ENCODE data around the gene RNF39.
A peak's percentile ranks its signal among the peaks of the same experiment; 100 is the strongest.
"Not testable (repeated sequence)": the region's sequence is repeated elsewhere in the genome, so short reads cannot be mapped to it uniquely, and the experiment has no call there.

The RNF39 gene

DNA sequence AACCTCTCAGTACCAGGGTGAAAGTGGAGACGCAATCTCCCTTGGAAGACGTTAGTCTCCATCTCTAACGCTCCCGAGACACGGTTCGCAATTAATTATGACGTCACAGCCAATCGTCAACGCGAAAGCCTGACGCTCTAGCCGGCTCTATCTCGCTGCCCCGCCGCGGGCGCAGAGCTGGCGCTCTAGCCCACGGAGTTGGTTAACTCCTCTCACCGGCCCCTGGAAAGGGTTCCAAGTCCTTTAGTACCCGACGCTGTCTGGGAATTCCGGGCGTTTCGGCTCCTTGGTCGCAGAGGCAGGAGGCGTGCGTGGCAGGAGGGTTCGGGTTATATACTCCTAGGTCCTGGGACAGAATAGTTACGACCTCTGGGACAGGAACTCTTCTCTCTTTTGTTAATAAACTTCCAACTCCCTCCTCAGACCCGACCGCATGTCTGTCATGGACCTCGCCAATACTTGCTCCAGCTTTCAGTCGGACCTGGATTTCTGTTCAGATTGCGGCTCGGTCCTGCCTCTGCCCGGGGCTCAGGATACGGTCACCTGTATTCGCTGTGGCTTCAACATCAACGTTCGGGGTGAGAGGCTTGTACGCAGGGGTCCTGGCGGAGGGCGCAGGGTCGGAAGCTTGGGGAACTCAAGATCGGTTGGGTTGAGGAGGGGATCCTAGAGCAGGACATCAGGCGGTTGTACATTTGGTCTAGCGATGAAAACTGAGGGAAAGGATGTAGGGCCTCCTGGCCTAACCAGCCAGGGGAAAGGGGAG lies 14.3 kb downstream of the RNF39 start, which contains the start of gene POLR1H:
POLR1H (plus strand) TSS at position 174 of the 766 bp plus-strand sequence; CDS start at position 434, 260 bp downstream.
- DNase-seq, result peak; percentile 66 to 76 (median 72)

DNA sequence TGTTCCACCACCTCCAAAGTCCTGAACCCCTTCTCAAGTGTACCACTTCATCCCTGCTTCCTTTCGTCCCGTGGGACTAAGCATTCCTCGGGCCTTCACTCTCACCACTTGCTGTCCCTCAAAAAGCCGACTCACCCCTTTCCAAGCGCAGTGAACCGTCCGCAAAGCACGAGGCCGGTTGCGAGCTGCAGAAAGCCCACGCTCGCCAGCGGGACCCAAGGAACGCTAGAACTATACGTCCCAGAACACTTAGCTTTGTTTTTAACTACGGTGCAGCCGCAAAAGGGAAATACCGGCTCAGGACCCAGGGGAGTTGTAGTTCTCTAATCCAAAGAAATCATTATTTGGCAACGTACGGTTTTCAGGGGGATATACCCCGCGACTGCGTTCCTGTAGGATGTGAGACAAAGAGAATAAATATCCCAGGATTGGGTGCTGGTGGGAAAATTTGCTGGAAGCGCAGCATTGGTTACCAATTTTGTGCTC lies 14.9 kb downstream of the RNF39 start:
- no peak for DNase-seq

DNA sequence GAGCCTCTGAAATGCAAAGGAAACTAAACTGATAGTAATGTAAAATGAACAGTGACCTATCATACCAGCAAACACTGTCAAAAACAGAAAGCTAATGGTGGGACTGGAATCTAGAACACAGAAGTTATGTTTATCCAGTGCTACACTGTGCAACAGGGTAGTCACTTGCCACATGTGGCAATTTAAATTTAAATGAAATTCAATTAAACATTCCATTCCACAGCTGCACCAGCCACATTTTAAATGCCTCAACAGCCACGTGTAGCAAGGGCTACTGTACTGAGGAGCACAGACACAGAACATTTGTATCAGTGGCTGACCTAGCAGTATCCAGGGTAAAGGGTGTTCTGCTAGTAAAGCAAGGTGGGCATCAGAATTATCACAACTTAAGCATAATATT lies 20.1 kb downstream of the RNF39 start:
- DNase-seq, result no peak

DNA sequence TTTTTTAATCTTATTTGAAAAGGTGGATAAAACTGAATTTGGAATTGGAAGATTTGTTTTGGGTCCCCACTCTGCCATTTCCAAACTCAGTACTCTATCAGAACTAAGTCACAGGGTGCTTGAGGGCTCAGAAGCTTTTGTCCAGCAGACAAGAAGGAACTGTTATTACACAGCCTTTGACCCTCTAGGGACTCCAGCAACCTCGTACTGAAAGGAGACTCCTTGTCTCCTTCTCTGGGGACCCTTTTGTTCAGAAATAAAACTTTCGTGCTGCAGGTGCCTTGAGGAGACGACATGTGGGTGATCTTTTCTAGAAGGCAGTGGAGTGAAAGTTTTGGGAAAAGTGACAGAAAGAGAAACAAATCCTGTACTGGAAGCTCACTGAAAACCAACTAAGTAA lies 21.9 kb downstream of the RNF39 start:
- DNase-seq, result no peak

DNA sequence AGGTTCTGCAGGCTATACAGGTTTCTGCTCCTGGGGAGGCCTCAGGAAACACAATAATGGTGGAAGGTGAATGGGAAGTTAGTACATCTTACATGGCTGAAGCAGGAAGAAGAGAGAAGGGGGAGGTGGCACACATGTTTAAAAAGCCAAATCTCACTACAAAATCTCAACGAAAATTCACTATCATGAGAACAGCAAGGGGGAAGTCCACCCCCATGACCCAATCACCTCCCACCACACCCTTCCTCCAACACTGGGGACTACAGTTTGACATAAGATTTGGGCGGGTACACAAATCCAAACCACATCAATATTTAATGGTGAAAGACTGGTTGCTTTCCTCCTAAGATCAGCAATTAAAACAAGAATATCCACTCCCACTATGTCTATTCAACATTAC lies 28.3 kb downstream of the RNF39 start:
- no peak for DNase-seq

DNA sequence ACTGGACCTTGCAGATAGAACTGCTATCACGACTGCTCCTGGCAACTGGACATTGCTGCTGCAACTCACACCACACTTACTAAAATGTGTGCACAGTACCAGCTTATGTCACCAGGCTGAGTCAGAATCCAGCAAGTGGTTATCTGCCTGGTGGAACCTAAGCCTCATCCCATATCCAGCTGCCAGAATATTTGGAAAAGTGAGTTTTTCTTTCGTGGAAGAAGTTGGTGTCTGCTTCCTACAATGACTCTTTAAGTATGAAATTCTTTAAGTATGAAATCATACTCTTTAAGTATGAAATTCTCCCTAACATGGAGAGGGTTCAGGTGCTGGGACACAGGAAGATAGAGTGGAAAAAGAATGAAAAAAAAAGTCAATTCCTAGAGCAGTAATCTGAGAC lies 30.9 kb downstream of the RNF39 start:
- DNase-seq, result no peak

DNA sequence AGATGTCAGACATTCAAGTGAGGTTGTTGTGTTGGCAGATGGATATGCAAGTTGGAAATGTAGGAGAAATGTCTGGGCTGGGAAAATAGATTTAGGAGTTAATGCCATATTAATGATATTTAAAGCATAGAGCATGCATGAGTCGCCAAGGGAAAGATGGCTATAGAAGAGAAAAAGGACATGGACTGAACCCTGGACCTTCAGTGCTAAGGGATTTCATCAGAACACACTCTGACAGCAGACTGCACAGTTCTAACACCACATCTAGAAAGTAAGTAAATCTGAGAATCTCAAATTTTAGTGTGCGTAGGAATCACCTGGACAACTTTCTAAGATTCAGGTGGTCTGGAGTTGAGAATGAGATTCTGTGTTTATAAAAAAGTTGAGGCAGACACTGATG lies 31.8 kb downstream of the RNF39 start:
- DNase-seq, result no peak

DNA sequence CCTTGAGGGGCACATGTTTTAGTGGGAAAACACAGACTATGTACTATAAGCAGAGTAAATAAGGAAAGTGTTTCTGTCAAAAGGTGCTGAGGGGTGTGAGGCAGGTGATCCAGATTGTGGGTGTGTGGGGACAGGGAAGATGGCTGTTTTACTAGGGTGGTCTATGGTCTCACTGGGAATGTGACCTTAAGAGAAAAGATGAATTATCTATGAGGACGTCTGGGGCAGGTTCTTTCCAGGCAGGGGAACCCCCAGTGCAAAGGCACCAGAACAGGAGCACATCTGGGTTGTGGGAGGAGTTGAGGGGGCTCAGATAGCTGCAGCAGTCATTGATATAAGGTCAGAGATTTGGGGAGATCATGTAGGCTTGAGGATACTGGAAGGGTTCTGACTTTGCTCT lies 32.7 kb downstream of the RNF39 start:
- DNase-seq, result no peak

DNA sequence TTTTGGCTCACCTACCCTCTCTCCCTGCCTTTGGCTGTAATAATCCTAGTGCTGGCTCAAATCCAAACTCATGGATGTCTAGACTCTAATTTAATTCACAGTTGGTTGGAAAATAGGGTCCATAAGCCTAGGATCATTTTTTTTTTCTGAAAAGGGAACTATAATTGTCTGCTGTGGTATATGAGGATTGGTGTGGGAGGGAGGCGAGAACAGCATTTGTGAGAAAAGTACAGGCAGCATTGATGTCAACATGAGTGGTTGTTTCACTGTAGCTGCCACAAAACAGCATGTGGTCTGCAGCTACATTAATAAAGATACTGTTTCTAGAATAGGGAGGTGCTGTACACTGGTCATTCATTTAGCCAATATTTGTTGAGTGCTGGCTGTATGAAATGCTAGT lies 33.1 kb downstream of the RNF39 start:
- no peak for DNase-seq

DNA sequence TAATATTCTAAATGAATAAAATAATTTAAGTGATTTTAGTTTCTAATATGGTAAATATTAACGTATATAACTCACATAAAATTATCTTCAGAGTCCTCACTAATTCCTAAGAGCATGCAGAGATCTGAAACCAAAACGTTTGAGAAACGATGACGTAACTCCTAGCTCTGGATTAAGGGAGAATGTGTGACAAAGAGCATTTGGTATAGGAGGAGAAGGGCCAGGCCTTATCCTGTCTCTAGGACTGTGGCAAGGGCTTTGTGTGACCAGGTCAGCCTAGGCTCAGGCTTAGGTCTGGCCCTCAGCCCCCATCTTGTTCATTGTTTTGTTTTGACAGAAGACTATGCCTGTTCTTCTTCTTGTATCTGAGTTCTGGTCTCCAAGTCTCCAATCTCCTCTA lies 33.7 kb downstream of the RNF39 start:
- no peak for DNase-seq

DNA sequence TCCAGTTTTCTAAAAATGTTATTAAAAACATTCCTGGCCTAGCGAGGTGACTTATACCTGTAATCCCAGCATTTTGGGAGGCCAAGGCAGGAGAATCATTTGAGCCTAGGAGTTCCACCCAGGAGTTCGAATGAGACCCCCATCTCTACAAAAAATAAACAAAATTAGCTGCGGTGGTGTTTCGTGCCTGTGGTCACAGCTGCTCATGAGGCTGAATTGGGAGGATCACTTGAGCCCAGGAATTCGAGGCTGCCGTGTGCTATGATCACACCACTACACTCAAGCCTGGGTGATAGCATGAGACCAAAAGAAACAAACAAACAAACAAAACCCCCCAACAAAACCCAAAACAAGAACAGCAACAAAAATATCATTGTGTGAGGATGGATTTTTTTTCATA lies 34.3 kb downstream of the RNF39 start:
- DNase-seq, result no peak

DNA sequence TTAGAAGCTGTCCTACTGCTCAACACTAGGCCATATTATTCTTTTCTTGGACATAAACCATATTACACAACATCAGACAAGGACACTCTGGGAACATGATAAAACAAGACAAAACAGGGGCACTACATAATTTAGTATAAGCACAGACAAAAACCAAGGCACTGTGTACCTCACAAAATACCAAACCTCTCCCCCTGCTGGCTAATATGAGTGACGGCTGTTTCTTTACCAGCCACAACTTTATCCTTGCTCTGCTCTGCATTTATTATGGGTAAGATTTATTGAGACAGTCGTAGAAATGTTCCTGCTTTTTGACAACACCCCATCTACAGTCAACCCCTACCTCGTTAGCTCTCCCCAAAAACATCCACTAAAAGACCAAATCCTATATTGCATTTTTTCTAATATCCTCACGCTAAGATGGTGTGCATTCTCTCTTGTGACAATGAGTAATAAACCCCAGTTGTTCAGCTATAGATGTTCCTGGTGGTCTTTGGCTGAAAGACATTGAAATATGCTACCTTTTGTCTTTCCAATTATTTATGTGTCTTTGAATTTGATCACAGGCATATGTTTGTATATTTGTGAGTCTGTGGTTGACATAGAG lies 38.3 kb downstream of the RNF39 start:
- no peak for DNase-seq

DNA sequence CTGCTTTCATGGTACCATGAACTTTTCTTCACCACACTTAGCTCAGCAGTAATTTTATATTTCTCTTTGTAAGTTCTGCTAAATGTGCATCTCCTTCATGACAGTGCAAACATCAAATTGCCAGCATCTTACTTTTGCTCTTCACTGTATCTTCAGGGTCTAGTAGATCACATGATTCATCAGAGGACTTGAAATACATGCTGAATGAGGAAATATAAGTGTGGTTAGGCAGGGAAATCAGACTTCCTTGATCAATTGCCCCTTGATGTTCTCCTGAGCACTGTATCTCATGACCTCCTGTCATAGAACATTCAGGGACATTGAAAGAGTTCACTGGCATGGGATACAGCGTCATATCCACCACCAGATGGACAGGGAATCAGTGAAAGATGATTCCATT lies 39.8 kb downstream of the RNF39 start:
- DNase-seq, result no peak

DNA sequence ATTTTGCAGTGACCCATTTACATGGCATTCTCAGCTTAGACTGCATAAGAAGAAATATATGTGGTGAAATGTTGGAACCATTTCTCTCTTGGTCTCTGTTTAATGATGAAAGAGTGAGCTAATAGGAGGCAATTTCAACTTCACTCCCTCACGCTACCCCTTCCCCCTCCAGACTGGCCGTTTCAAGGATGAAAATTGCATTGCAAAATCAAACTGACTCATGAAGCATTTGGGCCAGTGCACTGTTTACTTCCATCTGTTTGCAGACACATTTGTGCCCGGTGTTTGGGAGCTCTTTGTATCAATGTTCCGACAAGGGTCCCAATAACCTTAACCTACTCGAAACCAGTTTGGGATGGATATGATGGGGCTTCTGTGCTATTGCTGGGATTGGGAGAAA lies 42.1 kb downstream of the RNF39 start:
- not testable (repeated sequence) for DNase-seq

DNA sequence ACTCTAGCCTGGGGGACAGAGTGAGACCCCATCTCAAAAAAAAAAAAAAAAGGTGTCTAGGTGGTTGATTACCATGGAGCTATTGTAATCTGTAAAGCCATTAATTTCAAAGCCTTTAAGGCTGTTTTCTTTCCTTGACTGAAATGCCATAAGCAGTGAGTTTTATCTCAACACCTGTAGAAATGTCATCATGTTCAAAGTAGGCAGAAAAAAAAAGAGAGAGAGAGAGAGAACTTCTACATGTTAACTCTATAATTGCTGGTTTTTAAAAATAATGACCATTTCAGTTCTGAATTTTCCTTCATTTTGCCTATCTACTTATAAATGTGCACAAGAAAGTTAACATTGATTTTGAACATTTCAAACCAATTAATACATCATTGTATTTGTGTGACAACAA lies 44.2 kb downstream of the RNF39 start:
- DNase-seq, result no peak

DNA sequence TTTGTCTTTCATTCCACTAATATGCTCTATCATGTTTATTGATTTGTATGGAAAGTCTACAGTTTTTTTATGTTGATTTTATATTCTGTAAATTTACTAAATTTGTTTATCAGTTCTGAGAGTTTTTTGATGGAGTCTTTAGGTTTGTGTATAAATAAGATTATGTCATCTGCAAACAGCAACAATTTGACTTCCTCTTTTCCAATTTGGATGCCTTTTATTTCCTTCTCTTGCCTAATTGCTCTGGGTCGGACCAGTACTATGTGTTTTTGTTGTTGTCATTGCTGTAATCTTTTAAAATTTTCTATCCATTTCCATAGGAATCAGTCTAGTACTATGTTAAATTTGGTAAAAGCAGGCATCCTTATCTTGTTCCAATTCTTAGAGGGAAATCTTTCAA lies 46.0 kb downstream of the RNF39 start:
- DNase-seq, result no peak

DNA sequence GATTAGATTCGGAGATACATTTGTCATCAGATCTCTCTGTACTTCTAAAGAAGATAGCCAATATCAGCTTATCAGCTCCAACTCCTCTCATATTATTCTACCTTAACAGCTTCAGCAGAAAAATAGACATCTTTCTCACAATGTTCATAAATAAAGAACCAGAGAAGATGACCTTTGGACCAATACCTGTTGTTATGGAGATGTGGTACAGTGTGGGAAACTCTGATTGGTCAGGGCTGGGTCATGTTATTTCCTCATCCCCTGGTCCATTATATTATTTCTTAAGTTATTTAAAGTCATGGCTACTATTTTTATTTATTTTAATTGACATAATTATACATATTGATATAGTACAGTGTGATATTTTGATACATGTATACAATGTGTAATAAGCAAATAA lies 50.4 kb downstream of the RNF39 start:
- no peak for DNase-seq

DNA sequence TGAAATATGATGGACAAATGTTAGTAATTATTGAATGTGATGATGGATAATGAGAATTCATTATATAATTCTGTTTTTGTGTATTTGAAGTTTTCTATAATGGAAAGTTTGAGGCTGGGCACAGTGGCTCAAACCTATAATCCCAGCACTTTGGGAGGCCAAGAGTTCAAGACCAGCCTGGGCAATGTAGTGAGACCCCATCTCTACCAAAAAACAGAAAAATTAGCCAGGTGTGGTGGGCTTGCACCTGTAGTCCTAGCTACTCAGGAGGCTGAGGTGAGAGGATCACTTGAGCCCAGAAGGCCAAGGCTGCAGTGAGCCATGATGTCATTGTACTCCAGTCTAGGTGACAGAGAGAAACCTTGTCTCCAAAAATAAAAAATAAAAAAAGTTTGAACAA lies 52.9 kb downstream of the RNF39 start:
- DNase-seq, result not testable (repeated sequence)

DNA sequence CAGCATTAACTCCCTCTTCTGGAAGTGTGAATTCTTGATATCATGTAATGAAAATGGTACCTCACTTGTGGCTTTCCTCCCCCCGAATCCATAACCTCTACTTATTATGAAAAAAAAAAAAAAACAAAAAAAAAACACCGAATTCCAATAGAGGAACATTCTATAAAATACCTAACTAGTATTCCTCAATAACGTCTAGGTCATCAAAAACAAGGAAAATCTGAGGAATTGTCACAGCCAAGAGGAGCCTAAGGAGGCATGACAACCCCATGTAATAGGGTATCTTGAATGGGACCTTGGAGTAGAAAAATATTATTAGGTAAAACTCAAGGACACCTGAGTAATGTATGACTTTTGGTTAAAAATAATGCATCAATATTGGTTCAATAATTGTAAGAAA lies 53.4 kb downstream of the RNF39 start:
- no peak for DNase-seq

DNA sequence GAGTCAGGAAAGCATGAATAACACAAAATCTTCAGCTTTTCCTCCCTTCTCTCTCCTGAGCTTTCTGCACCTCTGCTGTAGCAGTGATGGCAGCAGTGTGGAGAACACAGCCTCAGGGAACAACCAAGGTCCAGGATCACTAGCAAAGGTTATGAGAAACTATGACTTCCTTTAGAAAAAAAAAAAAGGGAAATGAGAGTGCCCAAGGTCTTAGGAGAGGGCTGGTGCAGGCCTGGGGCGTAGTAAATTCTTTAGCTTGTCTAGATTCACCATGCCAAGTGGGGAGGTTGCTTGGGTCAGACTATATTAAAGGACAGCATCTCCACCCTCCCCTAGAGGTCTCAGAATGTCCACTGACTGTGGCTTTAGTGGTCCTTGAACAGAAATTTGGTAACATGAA lies 54.9 kb downstream of the RNF39 start:
- no peak for DNase-seq

All from activated CD4-positive, CD25-positive, alpha-beta regulatory T cell (primary cell).